ENCODE measurements around the gene CACNA1H.

Gene CACNA1H

GRCh38 chr16:1159325-1159972, 6.5 kb downstream of the CACNA1H start:
- no peak for DNase-seq

GRCh38 chr16:1159973-1160772, 7.3 kb downstream of the CACNA1H start:
- DNase-seq: no peak

- DNase-seq: no peak
Observed at GRCh38 chr16:1160773-1161348, 8.0 kb downstream of the CACNA1H start.

- DNase-seq: no peak
Observed at GRCh38 chr16:1162701-1163566, 10.0 kb downstream of the CACNA1H start.

- DNase-seq: no peak
Observed at GRCh38 chr16:1163567-1164055, 10.7 kb downstream of the CACNA1H start.

- no peak for DNase-seq
Observed at GRCh38 chr16:1164382-1164781, 11.5 kb downstream of the CACNA1H start.

- DNase-seq: no peak
Observed at GRCh38 chr16:1164975-1165374, 12.1 kb downstream of the CACNA1H start.

- no peak for DNase-seq
Observed at GRCh38 chr16:1165511-1165910, 12.6 kb downstream of the CACNA1H start.

- no peak for DNase-seq
Observed at GRCh38 chr16:1167276-1168107, 14.6 kb downstream of the CACNA1H start.

GRCh38 chr16:1168837-1169236, 15.9 kb downstream of the CACNA1H start:
- no peak for DNase-seq

- no peak for DNase-seq
Observed at GRCh38 chr16:1169285-1170075, 16.6 kb downstream of the CACNA1H start.

GRCh38 chr16:1170076-1170418, 17.1 kb downstream of the CACNA1H start:
- DNase-seq: no peak

GRCh38 chr16:1171001-1171400, 18.1 kb downstream of the CACNA1H start:
- DNase-seq: no peak

- DNase-seq: no peak
Observed at GRCh38 chr16:1171854-1172428, 19.0 kb downstream of the CACNA1H start.

- DNase-seq: no peak
Observed at GRCh38 chr16:1172651-1173050, 19.7 kb downstream of the CACNA1H start.

- DNase-seq: no peak
Observed at GRCh38 chr16:1173788-1174451, 21.0 kb downstream of the CACNA1H start.

- no peak for DNase-seq
Observed at GRCh38 chr16:1174477-1175357, 21.8 kb downstream of the CACNA1H start.

- no peak for DNase-seq
Observed at GRCh38 chr16:1175566-1176279, 22.8 kb downstream of the CACNA1H start.

Measured in stimulated activated CD4-positive, alpha-beta T cell treated with anti-CD3 and anti-CD28 coated beads, Interleukin-15, amount 100 ng/mL, for 24 hours (primary cell).